Measurements from ENCODE around the gene BPIFB6.

- TF ChIP-seq, protein P1, sequence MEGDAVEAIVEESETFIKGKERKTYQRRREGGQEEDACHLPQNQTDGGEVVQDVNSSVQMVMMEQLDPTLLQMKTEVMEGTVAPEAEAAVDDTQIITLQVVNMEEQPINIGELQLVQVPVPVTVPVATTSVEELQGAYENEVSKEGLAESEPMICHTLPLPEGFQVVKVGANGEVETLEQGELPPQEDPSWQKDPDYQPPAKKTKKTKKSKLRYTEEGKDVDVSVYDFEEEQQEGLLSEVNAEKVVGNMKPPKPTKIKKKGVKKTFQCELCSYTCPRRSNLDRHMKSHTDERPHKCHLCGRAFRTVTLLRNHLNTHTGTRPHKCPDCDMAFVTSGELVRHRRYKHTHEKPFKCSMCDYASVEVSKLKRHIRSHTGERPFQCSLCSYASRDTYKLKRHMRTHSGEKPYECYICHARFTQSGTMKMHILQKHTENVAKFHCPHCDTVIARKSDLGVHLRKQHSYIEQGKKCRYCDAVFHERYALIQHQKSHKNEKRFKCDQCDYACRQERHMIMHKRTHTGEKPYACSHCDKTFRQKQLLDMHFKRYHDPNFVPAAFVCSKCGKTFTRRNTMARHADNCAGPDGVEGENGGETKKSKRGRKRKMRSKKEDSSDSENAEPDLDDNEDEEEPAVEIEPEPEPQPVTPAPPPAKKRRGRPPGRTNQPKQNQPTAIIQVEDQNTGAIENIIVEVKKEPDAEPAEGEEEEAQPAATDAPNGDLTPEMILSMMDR (IDR thresholded peaks at IDR 0.05; ENCODE audit: low read depth, low read length, poor library complexity, severe bottlenecking), result no peak
- no peak for TF ChIP-seq EZH2phosphoT487 (IDR thresholded peaks at IDR 0.05; ENCODE audit: borderline replicate concordance, low read length)
These were observed 38.9 kb downstream of the BPIFB6 start for GRCh38 chr20:33070111-33071053.

All from DOHH2 (cell line).